H9 (cell line): Measurements from ENCODE around the gene PIK3CD. TPM values are rescaled to one million over a fixed set of nuclear protein-coding genes. Genes with fewer than 3 reads are reported as not detected.

Source experiments
- DNase-seq: peaks from one replicate; pipeline ENCODE4 v3.0.0-alpha.2; 2017
- H2AFZ ChIP-seq: one replicate; pipeline ENCODE4 v1.6.1; 2013; ENCODE audit warnings: mild to moderate bottlenecking, low read length, control low read depth, moderate library complexity
- H2AK5ac ChIP-seq: 2 replicates; pipeline ENCODE4 v1.6.1; 2013; ENCODE audit warnings: low read length, control low read depth, mixed read lengths; ENCODE audit not compliant: insufficient read length
- H2BK120ac ChIP-seq: one replicate; pipeline ENCODE4 v1.6.1; 2013; ENCODE audit warnings: low read depth, mild to moderate bottlenecking, low read length, control low read depth, inconsistent platforms; ENCODE audit not compliant: poor library complexity, severe bottlenecking
- H2BK12ac ChIP-seq: 2 replicates; pipeline ENCODE4 v1.6.1; 2013; ENCODE audit warnings: low read length, control low read depth, mixed read lengths, low read depth; ENCODE audit not compliant: insufficient read length
- H2BK15ac ChIP-seq: 2 replicates; pipeline ENCODE4 v1.6.1; 2013; ENCODE audit warnings: low read depth, low read length, control low read depth
- H2BK20ac ChIP-seq: one replicate; pipeline ENCODE4 v1.6.1; 2013; ENCODE audit warnings: low read depth, mild to moderate bottlenecking, low read length, control low read depth, inconsistent platforms; ENCODE audit not compliant: poor library complexity, severe bottlenecking
- H2BK5ac ChIP-seq: 2 replicates; pipeline ENCODE4 v1.6.1; 2013; ENCODE audit warnings: low read length, control low read depth, mixed read lengths; ENCODE audit not compliant: insufficient read length
- H3K14ac ChIP-seq: 2 replicates; pipeline ENCODE4 v1.6.1; 2013; ENCODE audit warnings: low read length, control low read depth; ENCODE audit not compliant: insufficient read depth
- H3K18ac ChIP-seq: 2 replicates; pipeline ENCODE4 v1.6.1; 2013; ENCODE audit warnings: low read depth, mild to moderate bottlenecking, mixed read lengths, low read length, control low read depth; ENCODE audit not compliant: insufficient read length
- H3K23ac ChIP-seq: 2 replicates; pipeline ENCODE4 v1.6.1; 2013; ENCODE audit warnings: low read length, control low read depth, mixed read lengths, low read depth; ENCODE audit not compliant: insufficient read length
- H3K23me2 ChIP-seq: 2 replicates; pipeline ENCODE4 v1.6.1; 2013; ENCODE audit warnings: low read depth, mild to moderate bottlenecking, mixed read lengths, low read length, control low read depth; ENCODE audit not compliant: insufficient read length, poor library complexity, severe bottlenecking
- H3K27ac ChIP-seq: 2 replicates; pipeline ENCODE4 v1.5.1; 2013; ENCODE audit warnings: low read length, control low read depth, mixed read lengths, low read depth; ENCODE audit not compliant: insufficient read length
- H3K27me3 ChIP-seq: 2 replicates; pipeline ENCODE4 v1.6.1; 2013; ENCODE audit warnings: low read length, control low read depth, inconsistent platforms; ENCODE audit not compliant: insufficient read depth
- H3K4ac ChIP-seq: 2 replicates; pipeline ENCODE4 v1.6.1; 2013; ENCODE audit warnings: low read depth, mild to moderate bottlenecking, control low read depth, inconsistent platforms, low read length, moderate library complexity
- H3K4me1 ChIP-seq: 2 replicates; pipeline ENCODE4 v1.6.1; 2013; ENCODE audit warnings: low read length, control low read depth, inconsistent platforms; ENCODE audit not compliant: insufficient read depth
- H3K4me2 ChIP-seq: 2 replicates; pipeline ENCODE4 v1.6.1; 2013; ENCODE audit warnings: low read length, control low read depth, mixed read lengths; ENCODE audit not compliant: insufficient read length, insufficient read depth
- H3K56ac ChIP-seq: 2 replicates; pipeline ENCODE4 v1.6.1; 2013; ENCODE audit warnings: low read depth, mild to moderate bottlenecking, mixed read lengths, low read length, control low read depth; ENCODE audit not compliant: insufficient read length
- H3K79me1 ChIP-seq: 2 replicates; pipeline ENCODE4 v1.6.1; 2013; ENCODE audit warnings: low read depth, mild to moderate bottlenecking, moderate library complexity, low read length, control low read depth, inconsistent platforms; ENCODE audit not compliant: insufficient read depth, poor library complexity, severe bottlenecking
- H3K79me2 ChIP-seq: 2 replicates; pipeline ENCODE4 v1.6.1; 2013; ENCODE audit warnings: low read length, control low read depth, inconsistent platforms; ENCODE audit not compliant: insufficient read depth
- H3K9ac ChIP-seq: 2 replicates; pipeline ENCODE4 v1.6.1; 2013; ENCODE audit warnings: low read length, control low read depth, mixed read lengths; ENCODE audit not compliant: insufficient read length; ENCODE audit errors: extremely low read depth
- H3K9me3 ChIP-seq: one replicate; pipeline ENCODE4 v1.6.1; 2013; ENCODE audit warnings: low read depth, low read length, inconsistent platforms; ENCODE audit not compliant: control insufficient read depth
- H3T11ph ChIP-seq: one replicate; pipeline ENCODE4 v1.6.1; 2013; ENCODE audit warnings: mild to moderate bottlenecking, low read length, control low read depth, inconsistent platforms
- H4K20me1 ChIP-seq: one replicate; pipeline ENCODE4 v1.6.1; 2013; ENCODE audit not compliant: control insufficient read depth, insufficient read length, insufficient read depth
- H4K5ac ChIP-seq: 2 replicates; pipeline ENCODE4 v1.6.1; 2013; ENCODE audit warnings: low read depth, mild to moderate bottlenecking, mixed read lengths, low read length, control low read depth; ENCODE audit not compliant: insufficient read length
- H4K8ac ChIP-seq: replicated peaks from 2 replicates; pipeline ENCODE4 v1.6.1; 2013; ENCODE audit warnings: low read length, control low read depth, mixed read lengths, low read depth; ENCODE audit not compliant: insufficient read length
- H4K91ac ChIP-seq: 2 replicates; pipeline ENCODE4 v1.6.1; 2013; ENCODE audit warnings: low read depth, mild to moderate bottlenecking, moderate library complexity, mixed read lengths, low read length, control low read depth; ENCODE audit not compliant: insufficient read length
- H3K27ac Mint-ChIP-seq, 3 experiments: 2 replicates in 2 of 3; 3 replicates in 1 of 3; pipeline ENCODE4 v1.8.0; 2020 to 2021; ENCODE audit warnings: mixed read lengths in 3 of 3, mild to moderate bottlenecking in 1 of 3, moderate library complexity in 1 of 3
- H3K27me3 Mint-ChIP-seq: 2 replicates; pipeline ENCODE4 v1.8.0; 2021; ENCODE audit warnings: low read depth, mild to moderate bottlenecking, moderate library complexity, mixed read lengths
- H3K36me3 Mint-ChIP-seq, 3 experiments: 2 replicates in 2 of 3; 3 replicates in 1 of 3; pipeline ENCODE4 v1.8.0; 2020 to 2021; ENCODE audit warnings: low read depth in 3 of 3, mixed read lengths in 3 of 3; ENCODE audit not compliant: insufficient read depth in 1 of 3
- H3K4me1 Mint-ChIP-seq, 2 experiments: 2 replicates each; pipeline ENCODE4 v1.8.0; 2020; ENCODE audit warnings: mixed read lengths in 2 of 2
- H3K4me3 Mint-ChIP-seq, 2 experiments: 2 replicates in 1 of 2; 3 replicates in 1 of 2; pipeline ENCODE4 v1.8.0; 2020 to 2021; ENCODE audit warnings: mild to moderate bottlenecking in 2 of 2, mixed read lengths in 2 of 2, moderate library complexity in 1 of 2
- H3K9me3 Mint-ChIP-seq, 2 experiments: 2 replicates in 1 of 2; 3 replicates in 1 of 2; pipeline ENCODE4 v1.8.0; 2020; ENCODE audit warnings: mild to moderate bottlenecking in 2 of 2, mixed read lengths in 2 of 2, moderate library complexity in 1 of 2
- WGBS: extraction: QIAGEN DNeasy Blood & Tissue Kit; methylation state at CpG from one replicate; pipeline ENCODE4 v1.1.7; 2013; ENCODE audit warnings: missing lambda C conversion rate, low lambda C conversion rate, mixed read lengths; ENCODE audit not compliant: insufficient read length; ENCODE audit errors: extremely low coverage; 5-methylcytosine and 5-hydroxymethylcytosine counted together
- total RNA-seq: library from RNA; stranded (reverse); gene quantifications from 2 replicates; pipeline ENCODE4 v1.2.1, GENCODE V29; 2021
- TF ChIP-seq, protein P1 (sequence below): fragments of 200-600 bp; sonication (generic); conservative IDR thresholded peaks from 3 replicates; pipeline ENCODE4 v1.8.0; 2021; ENCODE audit warnings: antibody characterized with exemption, mild to moderate bottlenecking

Gene PIK3CD
- total RNA-seq, 1 experiment from 2014 or later = 10.0 TPM

- H3K23ac ChIP-seq = no peak overlapping the region
- peaks cover 2% of the 10 kb centered on the region; the same call in 1 of the 2 replicates for H3K27me3 Mint-ChIP-seq
- H2AFZ ChIP-seq = no peak overlapping the region
Observed at GRCh38 chr1:9612162-9612845, 39.2 kb upstream of the PIK3CD start.

More at GRCh38 chr1:9612162-9612845, 39.2 kb upstream of the PIK3CD start:
- H2AK5ac ChIP-seq = no peak overlapping the region
- no peaks in the 10 kb centered on the region for H3K9me3 Mint-ChIP-seq
- H3K56ac ChIP-seq = no peak overlapping the region
- H2BK5ac ChIP-seq = no peak overlapping the region
- H3K27ac Mint-ChIP-seq = no peak overlapping the region
- no peak overlapping the region for H4K91ac ChIP-seq
- no peaks in the 10 kb centered on the region for H3K79me2 ChIP-seq
- no peak overlapping the region for H2BK120ac ChIP-seq
- H3K79me1 ChIP-seq = no peaks in the 10 kb centered on the region
- H3K27me3 ChIP-seq = no peaks in the 10 kb centered on the region
- no peak overlapping the region for H3K4me3 Mint-ChIP-seq
- H3K4me1 ChIP-seq = no peaks in the 10 kb centered on the region
- no peak overlapping the region for H3T11ph ChIP-seq
- no CpG with 5 or more reads among the region's 11 CpGs for WGBS
- no peaks in the 10 kb centered on the region for H4K20me1 ChIP-seq
- DNase-seq = no peak
- no peak overlapping the region for H3K18ac ChIP-seq
- H3K9me3 ChIP-seq = no peaks in the 10 kb centered on the region
- no peak overlapping the region for H3K9ac ChIP-seq
- no peak overlapping the region for H3K27ac ChIP-seq
- no peak overlapping the region for H3K4me2 ChIP-seq
- H2BK15ac ChIP-seq = no peak overlapping the region
- H4K5ac ChIP-seq = no peak overlapping the region
- no peak overlapping the region for H4K8ac ChIP-seq
- no peak overlapping the region for H3K14ac ChIP-seq
- TF ChIP-seq, protein P1, sequence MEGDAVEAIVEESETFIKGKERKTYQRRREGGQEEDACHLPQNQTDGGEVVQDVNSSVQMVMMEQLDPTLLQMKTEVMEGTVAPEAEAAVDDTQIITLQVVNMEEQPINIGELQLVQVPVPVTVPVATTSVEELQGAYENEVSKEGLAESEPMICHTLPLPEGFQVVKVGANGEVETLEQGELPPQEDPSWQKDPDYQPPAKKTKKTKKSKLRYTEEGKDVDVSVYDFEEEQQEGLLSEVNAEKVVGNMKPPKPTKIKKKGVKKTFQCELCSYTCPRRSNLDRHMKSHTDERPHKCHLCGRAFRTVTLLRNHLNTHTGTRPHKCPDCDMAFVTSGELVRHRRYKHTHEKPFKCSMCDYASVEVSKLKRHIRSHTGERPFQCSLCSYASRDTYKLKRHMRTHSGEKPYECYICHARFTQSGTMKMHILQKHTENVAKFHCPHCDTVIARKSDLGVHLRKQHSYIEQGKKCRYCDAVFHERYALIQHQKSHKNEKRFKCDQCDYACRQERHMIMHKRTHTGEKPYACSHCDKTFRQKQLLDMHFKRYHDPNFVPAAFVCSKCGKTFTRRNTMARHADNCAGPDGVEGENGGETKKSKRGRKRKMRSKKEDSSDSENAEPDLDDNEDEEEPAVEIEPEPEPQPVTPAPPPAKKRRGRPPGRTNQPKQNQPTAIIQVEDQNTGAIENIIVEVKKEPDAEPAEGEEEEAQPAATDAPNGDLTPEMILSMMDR = no peak
- no peak overlapping the region for H2BK12ac ChIP-seq
- no peak overlapping the region for H2BK20ac ChIP-seq
- H3K23me2 ChIP-seq = no peaks in the 10 kb centered on the region
- H3K4ac ChIP-seq = no peak overlapping the region
- peaks cover 3 to 36% (median 25%) of the 10 kb centered on the region in 3 experiments; a peak in 6 of 7 replicates for H3K36me3 Mint-ChIP-seq
- H3K4me1 Mint-ChIP-seq = peaks cover 0 to 3% of the 10 kb centered on the region in 2 experiments; a peak in 1 of 4 replicates
